Measurements from ENCODE around the gene ZNF816. TPM values are rescaled to one million over a fixed set of nuclear protein-coding genes. Genes with fewer than 3 reads are reported as not detected.

The ZNF816 gene
- total and polyA plus RNA-seq, 2 of the 8 experiments (the other 6 are each of a cell fraction or from before 2014, with no cell fraction given) = 2.7 to 13.2 TPM

- no peak for TF ChIP-seq TCF12 (IDR thresholded peaks at IDR 0.05; ENCODE audit: low read depth, low read length)
- TF ChIP-seq, protein P1, sequence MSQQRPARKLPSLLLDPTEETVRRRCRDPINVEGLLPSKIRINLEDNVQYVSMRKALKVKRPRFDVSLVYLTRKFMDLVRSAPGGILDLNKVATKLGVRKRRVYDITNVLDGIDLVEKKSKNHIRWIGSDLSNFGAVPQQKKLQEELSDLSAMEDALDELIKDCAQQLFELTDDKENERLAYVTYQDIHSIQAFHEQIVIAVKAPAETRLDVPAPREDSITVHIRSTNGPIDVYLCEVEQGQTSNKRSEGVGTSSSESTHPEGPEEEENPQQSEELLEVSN (IDR thresholded peaks at IDR 0.05) = peak; percentile 38
Observed at GRCh38 chr19:52946322-52947310, 16.1 kb downstream of the ZNF816 start (continued).

All from H1 (cell line).